GM12872 (cell line): ENCODE data around the gene SECTM1.

Experiments
- TF ChIP-seq, protein P1 (sequence below): IDR thresholded peaks from 3 replicates; pipeline ENCODE4 v1.5.1; 2011; ENCODE audit warnings: low read depth, mild to moderate bottlenecking, low read length, moderate library complexity; ENCODE audit not compliant: insufficient read depth

The SECTM1 gene

GRCh38 chr17:82277851-82278250 lies 55.7 kb downstream of the SECTM1 start:
- TF ChIP-seq, protein P1, sequence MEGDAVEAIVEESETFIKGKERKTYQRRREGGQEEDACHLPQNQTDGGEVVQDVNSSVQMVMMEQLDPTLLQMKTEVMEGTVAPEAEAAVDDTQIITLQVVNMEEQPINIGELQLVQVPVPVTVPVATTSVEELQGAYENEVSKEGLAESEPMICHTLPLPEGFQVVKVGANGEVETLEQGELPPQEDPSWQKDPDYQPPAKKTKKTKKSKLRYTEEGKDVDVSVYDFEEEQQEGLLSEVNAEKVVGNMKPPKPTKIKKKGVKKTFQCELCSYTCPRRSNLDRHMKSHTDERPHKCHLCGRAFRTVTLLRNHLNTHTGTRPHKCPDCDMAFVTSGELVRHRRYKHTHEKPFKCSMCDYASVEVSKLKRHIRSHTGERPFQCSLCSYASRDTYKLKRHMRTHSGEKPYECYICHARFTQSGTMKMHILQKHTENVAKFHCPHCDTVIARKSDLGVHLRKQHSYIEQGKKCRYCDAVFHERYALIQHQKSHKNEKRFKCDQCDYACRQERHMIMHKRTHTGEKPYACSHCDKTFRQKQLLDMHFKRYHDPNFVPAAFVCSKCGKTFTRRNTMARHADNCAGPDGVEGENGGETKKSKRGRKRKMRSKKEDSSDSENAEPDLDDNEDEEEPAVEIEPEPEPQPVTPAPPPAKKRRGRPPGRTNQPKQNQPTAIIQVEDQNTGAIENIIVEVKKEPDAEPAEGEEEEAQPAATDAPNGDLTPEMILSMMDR, result no peak

GRCh38 chr17:82276938-82277337 lies 56.6 kb downstream of the SECTM1 start:
- TF ChIP-seq, protein P1, result no peak

DNA sequence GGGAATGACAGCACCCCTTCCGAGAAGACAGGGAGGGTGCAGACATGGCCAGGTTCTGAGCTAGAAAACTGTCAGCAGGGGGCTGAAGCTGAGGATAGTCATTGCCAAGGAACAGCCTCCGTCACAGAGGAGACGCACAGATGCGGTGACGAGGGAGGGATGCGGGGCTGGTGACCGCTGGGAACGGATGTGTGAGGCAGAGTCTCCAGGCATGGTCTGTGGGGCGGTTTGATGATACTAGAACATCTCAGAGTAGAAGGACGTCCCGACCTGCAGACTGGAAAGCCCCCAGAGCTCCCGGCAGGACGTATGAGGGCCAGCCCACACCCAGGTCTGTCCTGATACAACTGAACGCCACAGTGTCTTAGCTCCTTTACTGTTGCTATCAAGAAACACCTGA lies 58.2 kb downstream of the SECTM1 start:
- TF ChIP-seq, protein P1, result no peak

- TF ChIP-seq, protein P1, result no peak
Measured at GRCh38 chr17:82274134-82275020, 59.2 kb downstream of the SECTM1 start.

DNA sequence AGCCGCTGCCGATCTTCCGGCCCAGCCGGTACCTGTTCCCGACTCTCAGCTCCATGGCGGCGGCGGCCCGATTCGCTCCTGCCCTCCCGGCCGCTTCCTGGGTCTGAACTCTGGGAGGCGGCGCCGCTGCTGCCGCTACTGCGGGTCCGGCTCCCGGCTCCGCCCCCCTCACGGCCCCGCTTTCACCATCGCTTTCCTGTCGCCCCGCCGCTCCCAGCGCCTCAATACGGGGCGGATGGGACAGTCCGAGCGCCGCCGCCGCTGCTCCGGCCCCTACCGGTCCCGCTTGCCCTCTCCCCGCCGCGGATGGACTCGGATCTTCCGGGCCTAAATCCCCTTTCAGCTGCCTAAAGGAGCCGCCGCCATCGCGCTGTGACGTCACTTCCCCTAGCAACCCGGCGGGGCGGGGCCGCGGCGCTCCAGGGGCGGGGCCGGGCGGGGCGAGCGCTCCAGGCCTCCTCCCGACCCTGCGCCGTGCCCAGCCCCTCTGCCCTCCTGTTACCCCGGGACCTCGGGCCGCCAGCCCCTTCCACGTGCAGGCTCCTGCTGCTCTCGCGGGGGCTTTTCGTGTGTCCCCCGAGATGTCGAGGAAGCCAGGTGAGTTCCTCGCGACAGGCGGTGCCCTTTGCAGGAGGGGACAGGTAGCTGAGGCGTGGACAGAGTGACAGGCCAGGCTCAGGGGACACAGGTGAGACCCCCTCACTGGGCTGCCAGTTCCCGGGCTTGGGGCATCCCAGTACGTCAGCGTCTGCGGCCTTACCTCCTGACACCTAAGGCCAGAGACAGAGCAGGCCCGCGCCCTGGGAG lies 60.0 kb downstream of the SECTM1 start, which contains the start of gene CSNK1D:
Gene CSNK1D, minus strand, starts transcription at position 374 of the 807 bp plus-strand sequence. Its CDS starts 319 bp downstream, at position 55.
- TF ChIP-seq, protein P1, result no peak

GRCh38 chr17:82272495-82273326 lies 60.9 kb downstream of the SECTM1 start:
- TF ChIP-seq, protein P1, result no peak
